Germinal center (tissue), 1 donor: ENCODE data around the gene ORAI2.

Experiments
- DNase-seq: peaks from one replicate; pipeline ENCODE4 v3.0.0; 2012; ENCODE audit warnings: mixed read lengths, low spot score

The ORAI2 gene

DNA sequence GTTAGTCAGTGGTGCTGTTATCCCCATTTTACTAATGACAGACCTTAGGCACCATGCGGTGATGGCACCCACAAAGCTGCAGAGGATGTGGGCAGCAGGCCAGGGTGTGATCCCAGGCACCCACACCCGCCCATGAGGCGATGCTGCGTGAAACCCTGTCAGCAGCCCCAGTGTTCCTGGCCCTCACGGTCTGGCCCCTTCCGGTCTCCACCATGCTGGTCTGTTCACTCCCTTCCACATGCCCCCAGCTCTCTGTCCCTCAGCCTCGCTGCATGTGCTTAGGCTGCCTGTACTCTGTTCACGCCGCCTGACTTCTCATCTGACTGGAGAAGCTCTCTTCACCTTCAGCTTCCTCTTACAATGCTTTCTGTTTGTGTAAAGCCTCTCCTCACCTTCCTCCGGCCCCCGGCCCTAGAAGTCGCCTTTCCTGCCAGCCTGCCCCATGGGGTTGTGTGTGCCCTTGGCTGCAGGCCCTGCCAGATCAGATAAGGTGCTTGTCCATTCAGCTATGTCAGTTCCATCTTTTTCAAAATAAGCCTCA, 17.6 kb upstream of the ORAI2 start:
- peak; percentile 57 for DNase-seq

GRCh38 chr7:102416406-102416805, 17.0 kb upstream of the ORAI2 start:
- DNase-seq = no peak

GRCh38 chr7:102417105-102417504, 16.3 kb upstream of the ORAI2 start:
- no peak for DNase-seq

GRCh38 chr7:102418592-102418991, 14.8 kb upstream of the ORAI2 start:
- no peak for DNase-seq

DNA sequence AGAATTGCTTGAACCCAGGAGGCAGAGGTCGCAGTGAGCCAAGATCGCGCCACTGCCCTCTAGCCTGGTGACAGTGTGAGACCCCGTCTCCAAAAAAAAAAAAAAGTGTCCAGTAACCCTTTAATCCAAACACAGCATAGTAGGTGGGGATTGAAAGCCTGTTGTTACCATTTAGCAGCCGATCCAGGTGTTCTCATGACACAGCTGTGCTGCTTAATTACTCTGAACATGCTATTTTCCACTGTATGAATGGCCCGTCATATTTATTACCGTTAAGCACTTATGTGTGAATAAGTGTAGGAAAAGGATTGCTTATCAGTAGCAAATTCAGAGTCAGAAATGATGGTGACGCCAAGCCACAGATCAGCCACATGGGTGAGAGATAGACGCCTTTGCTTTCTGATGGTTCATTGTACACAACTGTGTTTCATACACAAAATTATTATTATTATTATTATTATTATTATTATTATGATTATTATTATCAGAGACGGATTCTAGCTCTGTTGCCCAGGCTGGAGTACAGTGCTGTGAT, 11.6 kb upstream of the ORAI2 start:
- DNase-seq = no peak

DNA sequence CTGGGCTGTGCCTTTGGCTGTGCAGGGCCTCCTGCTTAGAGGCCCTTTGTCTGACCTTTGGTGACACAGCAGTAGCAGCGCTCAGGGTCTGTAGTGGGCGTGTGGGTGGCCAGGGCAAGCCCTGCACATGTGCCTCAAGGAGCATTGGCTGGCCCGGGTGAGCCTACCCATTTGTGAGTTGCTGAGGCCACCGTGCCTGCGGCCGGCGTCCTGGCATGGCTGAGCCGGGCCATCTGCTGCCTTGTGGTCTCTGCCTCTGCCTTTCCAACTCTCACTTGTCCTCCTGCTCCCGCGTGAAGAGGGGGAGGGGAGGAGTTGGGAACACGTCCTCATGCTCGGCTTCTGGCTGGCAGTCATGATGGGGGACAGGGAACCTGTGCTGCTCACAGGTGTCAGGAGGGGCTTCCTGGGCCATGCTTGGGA, 9.2 kb upstream of the ORAI2 start:
- no peak for DNase-seq

- DNase-seq = peak; percentile 53
These were observed 8.6 kb upstream of the ORAI2 start for GRCh38 chr7:102424787-102425218.

GRCh38 chr7:102425639-102426267, 7.6 kb upstream of the ORAI2 start:
- DNase-seq = peak; percentile 89

DNA sequence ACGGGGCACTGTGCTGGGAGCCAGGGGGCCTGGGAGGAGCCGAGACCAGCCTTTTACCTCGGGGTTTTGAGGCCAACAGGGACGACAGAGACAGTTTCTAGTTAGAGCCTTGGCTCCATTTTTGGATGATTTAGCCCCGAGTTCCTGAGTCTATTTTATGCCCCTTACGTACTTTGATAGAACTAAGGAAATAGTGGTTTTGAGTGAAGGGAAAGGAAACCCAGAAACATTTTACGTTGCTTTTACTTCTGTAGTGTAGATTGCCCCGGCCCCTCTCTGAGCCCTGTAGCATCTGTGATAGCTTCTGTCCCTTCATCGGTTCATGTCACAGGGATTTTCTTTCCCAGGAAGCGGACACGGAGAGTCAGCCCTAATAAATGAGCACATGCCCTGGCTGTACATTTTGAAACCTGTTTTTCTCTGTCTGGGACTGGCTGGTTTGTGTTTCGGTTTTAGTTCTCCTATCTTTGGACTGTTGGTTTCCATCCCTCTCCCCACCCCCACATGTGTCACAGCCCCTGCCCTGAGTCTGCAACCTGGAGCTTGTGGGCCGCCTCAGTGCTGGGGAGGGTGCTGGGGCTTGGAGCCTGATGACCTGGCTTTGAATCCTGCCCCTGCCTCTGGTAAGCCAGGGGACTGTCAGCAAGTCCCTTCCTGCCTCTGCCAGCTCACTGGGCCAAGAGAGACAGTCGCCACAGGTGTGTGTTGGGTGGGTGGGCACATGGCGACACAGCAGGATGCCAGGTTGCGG, 6.9 kb upstream of the ORAI2 start:
- DNase-seq = peak; percentile 83

DNA sequence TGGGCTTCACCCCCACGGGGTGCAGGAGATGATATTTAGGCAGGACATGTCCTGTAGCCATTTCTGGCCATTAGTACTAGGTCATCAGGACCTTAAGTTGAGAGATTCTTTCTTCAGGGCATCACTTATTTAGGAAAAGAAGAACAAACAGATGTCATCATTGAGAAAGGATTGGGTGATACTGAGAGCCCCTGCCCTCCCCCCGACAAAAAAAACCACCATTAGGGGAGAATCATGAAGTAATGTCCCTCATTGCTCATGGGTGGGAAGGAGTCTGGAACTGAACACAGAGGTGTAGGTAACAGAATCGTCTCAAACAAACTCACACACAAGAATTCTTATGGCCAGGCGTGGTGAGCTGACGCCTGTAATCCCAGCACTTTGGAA, 6.4 kb upstream of the ORAI2 start:
- no peak for DNase-seq

- DNase-seq = no peak
These were observed 4.1 kb upstream of the ORAI2 start for GRCh38 chr7:102429141-102429899.

- peak; percentile 71 for DNase-seq
These were observed 1.6 kb upstream of the ORAI2 start for GRCh38 chr7:102431617-102432298.

DNA sequence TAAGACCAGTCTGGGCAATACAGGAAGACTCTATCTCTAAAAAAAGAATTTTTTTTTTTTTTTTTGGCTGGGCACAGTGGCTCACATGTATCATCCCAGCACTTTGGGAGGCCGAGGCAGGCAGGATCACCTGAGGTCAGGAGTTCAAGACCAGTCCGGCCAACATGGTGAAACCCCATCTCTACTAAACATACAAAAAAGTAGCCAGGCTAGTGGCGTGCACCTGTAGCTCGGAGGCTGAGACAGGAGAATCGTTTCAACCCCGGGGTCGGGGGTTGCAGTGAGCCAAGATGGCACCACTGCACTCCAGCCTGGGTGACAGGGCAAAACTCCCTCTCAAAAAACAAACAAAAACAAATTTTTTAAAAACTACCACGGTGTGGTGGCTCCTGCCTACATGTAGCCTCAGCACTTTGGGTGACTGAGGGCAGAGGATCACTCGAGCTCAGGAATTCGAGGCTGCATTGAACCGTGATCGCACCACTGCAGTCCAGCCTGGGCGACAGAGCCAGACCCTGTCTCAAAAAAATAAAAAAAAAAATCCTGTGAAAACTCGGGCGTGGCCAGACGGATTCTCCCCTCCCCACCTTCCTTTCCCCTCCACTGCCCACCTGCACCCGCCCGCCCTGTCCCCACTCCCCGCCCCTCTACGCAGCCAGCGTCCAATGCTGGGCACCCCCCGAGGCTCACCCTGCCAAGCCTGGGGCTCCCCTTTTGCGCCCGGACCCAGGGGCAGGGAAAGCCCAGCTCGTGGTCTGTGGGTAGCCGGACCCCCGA, 745 bp upstream of the ORAI2 start:
- peak; percentile 76 for DNase-seq

DNA sequence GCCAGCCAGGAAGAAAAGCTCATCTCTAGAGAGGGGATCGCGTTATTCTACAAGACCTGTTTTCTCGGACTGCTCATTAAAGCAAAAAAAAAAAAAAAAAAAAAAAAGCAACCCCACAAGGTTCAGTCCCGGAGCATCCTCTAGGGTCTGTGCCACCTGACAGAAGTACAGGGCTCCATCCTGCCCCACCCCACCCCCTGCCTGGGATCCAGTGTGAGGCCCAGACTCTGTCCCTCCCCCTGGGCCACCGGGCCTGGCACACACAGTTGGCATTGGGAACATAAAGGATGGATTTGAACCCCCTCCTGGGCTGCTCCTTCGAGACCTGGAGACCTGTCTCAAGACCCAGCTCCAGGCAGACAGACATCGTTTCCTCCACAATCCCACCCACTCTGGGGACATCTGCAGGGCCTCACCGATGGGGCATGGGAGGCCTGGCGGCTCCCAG, 688 bp downstream of the ORAI2 start:
- DNase-seq = no peak

DNA sequence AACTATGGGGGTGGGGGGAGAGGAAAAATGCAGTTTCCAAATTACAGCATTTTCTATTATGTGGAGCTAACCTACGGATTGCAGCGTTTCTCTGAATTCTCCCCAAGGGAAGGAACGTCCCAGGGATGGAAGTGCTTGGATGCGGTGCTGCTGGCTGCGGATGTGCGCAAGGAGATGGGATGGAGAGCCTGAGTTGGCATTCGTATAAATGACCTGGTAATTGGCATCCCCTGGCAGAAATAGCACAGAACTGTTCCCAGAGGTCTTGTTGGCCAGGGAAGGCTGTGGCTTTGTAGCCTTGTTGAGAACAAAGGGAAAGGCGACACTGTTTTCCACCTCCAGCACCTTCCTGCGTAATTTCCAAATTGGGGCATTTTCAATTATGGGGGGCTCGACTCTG, 2.7 kb downstream of the ORAI2 start:
- DNase-seq = no peak

GRCh38 chr7:102439963-102440795, 6.8 kb downstream of the ORAI2 start:
- DNase-seq = no peak

GRCh38 chr7:102444961-102445673, 11.7 kb downstream of the ORAI2 start:
- DNase-seq = peak; percentile 60

DNA sequence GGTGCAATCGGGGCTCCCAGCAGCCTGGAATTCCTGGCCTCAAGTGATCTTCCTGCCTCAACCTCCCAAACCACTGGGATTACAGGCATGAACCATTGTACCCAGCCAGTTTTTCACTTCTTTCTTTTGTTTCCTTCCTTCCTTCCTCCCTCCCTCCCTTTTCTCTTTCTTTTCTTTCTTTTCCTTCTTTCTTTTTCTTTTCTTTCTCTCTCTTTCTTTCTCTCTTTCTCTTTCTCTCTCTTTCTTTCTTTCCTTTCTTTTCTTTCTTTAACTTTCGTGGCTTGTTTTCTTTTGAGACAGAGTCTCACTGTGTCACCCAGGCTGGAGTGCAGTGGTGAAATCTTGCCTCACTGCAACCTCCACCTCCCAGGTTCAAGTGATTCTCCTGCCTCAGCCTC, 12.3 kb downstream of the ORAI2 start:
- DNase-seq = no peak

DNA sequence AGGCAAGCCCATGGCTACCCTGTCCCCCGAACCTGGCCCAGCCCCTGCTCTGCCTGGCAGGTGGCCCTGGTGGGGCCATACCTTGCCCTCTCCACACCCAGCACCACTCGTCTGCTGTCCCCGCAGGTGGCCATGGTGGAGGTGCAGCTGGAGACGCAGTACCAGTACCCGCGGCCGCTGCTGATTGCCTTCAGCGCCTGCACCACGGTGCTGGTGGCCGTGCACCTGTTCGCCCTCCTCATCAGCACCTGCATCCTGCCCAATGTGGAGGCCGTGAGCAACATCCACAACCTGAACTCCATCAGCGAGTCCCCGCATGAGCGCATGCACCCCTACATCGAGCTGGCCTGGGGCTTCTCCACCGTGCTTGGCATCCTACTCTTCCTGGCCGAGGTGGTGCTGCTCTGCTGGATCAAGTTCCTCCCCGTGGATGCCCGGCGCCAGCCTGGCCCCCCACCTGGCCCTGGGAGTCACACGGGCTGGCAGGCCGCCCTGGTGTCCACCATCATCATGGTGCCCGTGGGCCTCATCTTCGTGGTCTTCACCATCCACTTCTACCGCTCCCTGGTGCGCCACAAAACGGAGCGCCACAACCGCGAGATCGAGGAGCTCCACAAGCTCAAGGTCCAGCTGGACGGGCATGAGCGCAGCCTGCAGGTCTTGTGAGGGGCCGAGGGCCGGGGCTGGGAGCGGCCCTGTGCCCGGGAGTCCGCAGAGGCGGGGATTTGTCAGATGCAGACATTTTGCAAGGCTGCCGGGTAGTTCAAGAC, 13.2 kb downstream of the ORAI2 start:
- no peak for DNase-seq
